Subcutaneous abdominal adipose tissue (tissue), 5 donors: ENCODE results near the gene N4BP3.
"Not testable (repeated sequence)": the region's sequence is repeated elsewhere in the genome, so short reads cannot be mapped to it uniquely, and the experiment has no call there.

ENCODE experiments used
- H3K27ac ChIP-seq: one replicate; pipeline ENCODE4 v1.7.0; 2013; ENCODE audit warnings: low read depth, mild to moderate bottlenecking, inconsistent platforms, low read length, moderate library complexity
- H3K27me3 ChIP-seq, 5 donors: one replicate each; pipeline ENCODE4 v1.7.0; 2013; ENCODE audit warnings: low read length in 5 of 5, inconsistent platforms in 1 of 5; ENCODE audit not compliant: control insufficient read depth in 5 of 5, insufficient read depth in 4 of 5
- H3K36me3 ChIP-seq, 5 donors: one replicate each; pipeline ENCODE4 v1.7.0; 2013; ENCODE audit warnings: low read length in 5 of 5; ENCODE audit not compliant: control insufficient read depth in 5 of 5, insufficient read depth in 5 of 5
- H3K4me1 ChIP-seq, 5 donors: one replicate each; pipeline ENCODE4 v1.7.0; 2013; ENCODE audit warnings: low read length in 5 of 5, mild to moderate bottlenecking in 3 of 5, moderate library complexity in 1 of 5; ENCODE audit not compliant: control insufficient read depth in 5 of 5, insufficient read depth in 5 of 5
- H3K4me3 ChIP-seq, 5 donors: one replicate each; pipeline ENCODE4 v1.7.0; 2013; ENCODE audit warnings: low read length in 5 of 5, low read depth in 1 of 5
- H3K9ac ChIP-seq, 5 donors: one replicate each; pipeline ENCODE4 v1.7.0; 2013; ENCODE audit warnings: low read length in 5 of 5, mild to moderate bottlenecking in 4 of 5, moderate library complexity in 3 of 5
- H3K9me3 ChIP-seq, 5 donors: one replicate each; pipeline ENCODE4 v1.7.0; 2013; ENCODE audit warnings: low read length in 5 of 5; ENCODE audit not compliant: control insufficient read depth in 5 of 5
- donor health status: healthy.
- donor health status: healthy.
- donor health status: healthy.
- donor health status: healthy.
- donor health status: healthy.

Gene N4BP3, protein sequence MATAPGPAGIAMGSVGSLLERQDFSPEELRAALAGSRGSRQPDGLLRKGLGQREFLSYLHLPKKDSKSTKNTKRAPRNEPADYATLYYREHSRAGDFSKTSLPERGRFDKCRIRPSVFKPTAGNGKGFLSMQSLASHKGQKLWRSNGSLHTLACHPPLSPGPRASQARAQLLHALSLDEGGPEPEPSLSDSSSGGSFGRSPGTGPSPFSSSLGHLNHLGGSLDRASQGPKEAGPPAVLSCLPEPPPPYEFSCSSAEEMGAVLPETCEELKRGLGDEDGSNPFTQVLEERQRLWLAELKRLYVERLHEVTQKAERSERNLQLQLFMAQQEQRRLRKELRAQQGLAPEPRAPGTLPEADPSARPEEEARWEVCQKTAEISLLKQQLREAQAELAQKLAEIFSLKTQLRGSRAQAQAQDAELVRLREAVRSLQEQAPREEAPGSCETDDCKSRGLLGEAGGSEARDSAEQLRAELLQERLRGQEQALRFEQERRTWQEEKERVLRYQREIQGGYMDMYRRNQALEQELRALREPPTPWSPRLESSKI

DNA sequence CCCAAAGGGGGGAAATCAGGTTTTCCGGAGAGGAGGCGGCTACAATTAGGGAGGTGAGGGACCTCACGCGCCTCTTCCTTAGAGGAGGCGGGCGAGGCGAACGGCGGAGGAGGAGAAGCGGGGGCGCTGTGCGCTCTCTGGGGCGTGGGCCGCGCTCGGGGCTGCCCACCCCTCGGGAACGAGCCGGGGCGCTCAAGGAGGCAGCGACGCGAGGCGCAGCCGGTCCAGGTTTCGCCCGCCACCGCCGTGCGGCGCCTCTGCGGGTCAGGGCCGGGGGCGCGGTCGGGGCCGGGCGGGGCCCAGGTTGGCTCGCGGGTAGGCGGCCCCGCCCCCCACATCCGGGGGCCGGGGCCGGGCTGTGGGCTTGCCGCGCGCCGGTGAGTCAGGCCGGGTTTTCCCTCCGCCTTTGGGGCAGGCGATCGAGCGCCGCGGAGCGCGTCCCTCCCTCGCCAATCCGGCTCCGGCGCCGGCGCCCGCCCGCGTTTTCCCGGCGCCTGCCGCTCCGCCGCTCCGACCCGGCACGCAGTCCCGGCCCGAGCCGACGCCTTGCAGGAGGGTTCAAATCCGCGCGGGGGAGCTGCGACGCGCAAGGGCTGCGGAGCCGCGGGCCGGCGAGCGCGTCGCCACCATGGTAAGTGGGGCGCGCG, at the start of gene N4BP3:
TSS of gene N4BP3 (plus strand) at position 392 of the 647 bp plus-strand sequence. CDS start 6,052 bp downstream, outside the sequence.
- Histone ChIP-seq H3K9me3 (peaks cover 0 to 3% (median 0%) of the 10 kb centered on the region in 5 donors), H3K36me3 (no peaks in the 10 kb centered on the region), H3K27ac (peak within 1 kb of the TSS; percentile 10), H3K4me1 (peaks cover 0 to 56% (median 46%) of the 10 kb centered on the region in 5 donors), H3K4me3 (peak within 1 kb of the TSS in 4 of 5 donors; percentile 48 to 67 (median 57)), H3K27me3 (peaks cover 18 to 42% (median 39%) of the 10 kb centered on the region in 5 donors), H3K9ac (peak within 1 kb of the TSS in 2 of 5 donors; percentile 33 to 51)

DNA sequence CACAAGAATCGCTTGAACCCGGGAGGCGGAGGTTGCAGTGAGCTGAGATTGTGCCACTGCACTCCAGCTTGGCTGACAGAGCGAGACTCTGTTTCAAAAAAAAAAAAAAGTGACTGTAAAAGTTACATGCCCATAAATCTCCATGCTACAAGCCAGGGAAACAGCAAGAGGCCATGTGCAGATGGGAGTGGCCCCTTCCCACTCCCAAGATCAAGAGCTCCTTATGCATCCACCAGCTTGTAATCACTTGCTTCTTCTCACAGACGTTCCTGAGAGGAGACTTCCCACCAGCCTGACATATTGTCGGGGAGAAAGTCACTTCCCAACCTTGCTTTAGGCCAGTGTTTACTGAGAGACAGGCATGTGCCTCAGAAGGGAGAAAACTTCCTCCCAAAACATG, 45.6 kb upstream of the N4BP3 start:
- Histone ChIP-seq H3K4me1 (no peaks in the 10 kb centered on the region), H3K36me3 (no peaks in the 10 kb centered on the region), H3K9ac (no peak overlapping the region), H3K27ac (no peak overlapping the region), H3K27me3 (peaks cover 3 to 14% (median 6%) of the 10 kb centered on the region in 5 donors), H3K4me3 (no peak overlapping the region), H3K9me3 (no peaks in the 10 kb centered on the region)

DNA sequence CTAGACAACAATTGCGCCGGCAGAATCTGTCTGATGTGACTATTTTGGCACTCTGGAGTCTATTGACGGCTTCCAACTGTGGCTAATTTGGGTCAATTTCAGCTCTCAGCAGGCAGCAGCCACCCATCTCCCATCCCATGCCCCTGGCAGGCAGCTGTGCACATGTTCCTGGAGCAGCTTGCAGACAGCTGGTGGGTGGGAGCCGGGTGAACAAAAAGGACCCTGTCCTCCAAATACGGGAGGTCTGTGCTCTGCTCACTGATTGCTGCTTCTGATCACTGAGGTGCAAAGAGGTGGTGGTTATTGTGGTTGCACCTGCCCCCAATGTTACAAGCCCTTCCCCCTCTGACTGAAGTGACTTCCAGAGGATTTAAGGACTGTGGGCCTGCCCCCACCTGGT, 45.0 kb upstream of the N4BP3 start:
- Histone ChIP-seq H3K36me3 (no peaks in the 10 kb centered on the region), H3K27me3 (peaks cover 3 to 14% (median 6%) of the 10 kb centered on the region in 5 donors), H3K9me3 (no peaks in the 10 kb centered on the region), H3K27ac (no peak overlapping the region), H3K4me3 (no peak overlapping the region), H3K9ac (no peak overlapping the region), H3K4me1 (no peaks in the 10 kb centered on the region)

DNA sequence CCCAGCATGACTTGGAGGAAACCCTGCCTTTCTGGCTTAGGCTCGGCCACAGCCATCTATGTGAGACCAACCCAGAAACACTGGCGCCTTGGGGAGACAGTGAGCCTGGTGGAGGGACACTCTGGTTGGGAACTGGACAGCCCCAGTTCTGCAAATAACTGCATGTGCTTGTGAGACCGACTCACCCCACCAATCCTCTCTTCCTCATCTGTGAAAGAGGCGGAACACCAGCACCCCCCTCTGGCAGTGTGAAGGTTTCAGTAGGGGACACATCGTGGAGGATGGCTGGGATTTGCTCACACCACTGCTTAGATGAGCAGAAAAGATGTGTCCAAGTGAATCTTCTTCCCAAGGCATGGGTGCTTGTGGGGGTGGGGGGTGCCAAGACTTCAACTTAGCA, 43.4 kb upstream of the N4BP3 start:
- Histone ChIP-seq H3K27ac (no peak overlapping the region), H3K27me3 (peaks cover 9 to 17% (median 13%) of the 10 kb centered on the region in 5 donors), H3K9ac (no peak overlapping the region), H3K36me3 (no peaks in the 10 kb centered on the region), H3K4me1 (no peaks in the 10 kb centered on the region), H3K4me3 (no peak overlapping the region), H3K9me3 (no peaks in the 10 kb centered on the region)

DNA sequence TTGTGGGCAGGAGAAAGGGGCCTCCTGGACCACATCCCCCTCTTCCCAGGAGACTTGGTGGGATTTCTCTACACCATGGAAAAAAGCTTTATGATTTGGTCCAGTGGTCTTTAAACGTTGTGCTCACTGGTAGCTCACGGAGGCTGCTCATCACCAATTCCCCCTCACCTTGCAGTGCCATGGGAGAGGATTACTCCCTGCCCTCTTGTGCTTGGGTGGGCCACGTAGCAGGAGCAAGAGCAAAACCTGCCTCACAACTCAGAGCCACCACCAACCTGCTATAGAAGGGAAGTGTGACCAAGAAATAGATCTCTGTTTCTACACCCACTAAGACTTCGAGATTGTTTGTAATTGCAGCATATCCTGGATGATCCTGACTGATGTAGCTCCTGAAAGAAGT, 42.2 kb upstream of the N4BP3 start:
- Histone ChIP-seq H3K9ac (no peak overlapping the region), H3K4me3 (no peak overlapping the region), H3K4me1 (peaks cover 0 to 3% (median 0%) of the 10 kb centered on the region in 5 donors), H3K9me3 (no peaks in the 10 kb centered on the region), H3K27me3 (peaks cover 13 to 29% (median 21%) of the 10 kb centered on the region in 5 donors), H3K27ac (no peak overlapping the region), H3K36me3 (no peaks in the 10 kb centered on the region)

DNA sequence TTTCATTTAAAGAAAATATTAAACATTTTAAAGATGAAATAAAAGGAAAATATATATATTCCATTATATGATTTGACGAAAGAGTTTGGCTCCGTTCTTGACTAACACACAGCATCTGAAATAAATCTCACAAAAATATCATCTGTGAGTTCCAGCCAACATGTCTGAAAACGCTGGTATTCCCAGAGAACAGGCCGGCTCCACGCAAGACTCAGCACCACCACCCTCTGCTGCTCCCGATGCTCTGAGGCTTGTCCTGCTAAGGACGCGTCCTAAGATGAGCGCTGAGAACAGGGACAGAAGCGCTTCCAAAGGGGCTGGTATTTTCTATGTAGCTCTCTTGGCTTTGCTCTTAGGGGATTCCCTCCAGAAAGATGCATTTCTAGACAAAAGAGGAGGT, 40.6 kb upstream of the N4BP3 start:
- H3K27me3 ChIP-seq, result peaks cover 9 to 24% (median 19%) of the 10 kb centered on the region in 5 donors
- no peak overlapping the region for H3K4me3 ChIP-seq
- no peaks in the 10 kb centered on the region for H3K36me3 ChIP-seq
- no peak overlapping the region for H3K9ac ChIP-seq
- no peak overlapping the region for H3K27ac ChIP-seq
- no peaks in the 10 kb centered on the region for H3K9me3 ChIP-seq
- peaks cover 0 to 3% (median 0%) of the 10 kb centered on the region in 5 donors for H3K4me1 ChIP-seq

DNA sequence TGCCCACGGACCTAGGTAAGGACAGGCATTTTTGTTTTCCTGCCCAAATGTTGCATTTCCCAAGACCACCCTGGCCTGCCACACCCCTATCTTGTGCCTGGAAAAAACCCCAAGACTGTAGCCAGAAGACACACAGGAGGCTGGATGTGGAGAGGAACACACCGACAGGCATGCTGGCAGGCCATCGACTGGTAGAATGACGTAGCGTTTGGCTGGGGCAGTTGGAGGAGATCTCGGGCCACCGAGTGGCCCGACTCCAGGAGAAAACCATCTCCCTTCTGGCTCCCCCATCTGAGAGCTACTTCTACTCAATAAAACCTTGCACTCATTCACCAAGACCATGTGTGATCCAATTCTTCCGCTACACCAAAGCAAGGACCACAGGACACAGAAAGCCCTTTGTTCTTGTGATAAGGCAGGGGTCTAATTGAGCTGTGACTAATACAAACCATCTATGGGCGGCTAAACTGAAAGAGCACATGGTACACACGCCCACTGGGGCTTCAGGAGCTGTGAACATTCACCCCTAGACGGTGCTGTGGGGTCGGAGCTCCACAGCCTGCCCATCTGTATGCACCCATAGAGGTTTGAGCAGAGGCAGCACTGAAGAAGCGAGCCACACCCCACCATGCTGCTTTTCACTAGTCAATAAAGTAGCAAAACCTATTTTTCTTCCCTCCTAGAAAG, 38.9 kb upstream of the N4BP3 start:
- H3K27me3 ChIP-seq, result peaks cover 9 to 24% (median 19%) of the 10 kb centered on the region in 5 donors
- no peaks in the 10 kb centered on the region for H3K36me3 ChIP-seq
- no peaks in the 10 kb centered on the region for H3K9me3 ChIP-seq
- no peak overlapping the region for H3K4me3 ChIP-seq
- H3K27ac ChIP-seq, result no peak overlapping the region
- no peak overlapping the region for H3K9ac ChIP-seq
- peaks cover 0 to 3% (median 0%) of the 10 kb centered on the region in 5 donors for H3K4me1 ChIP-seq

DNA sequence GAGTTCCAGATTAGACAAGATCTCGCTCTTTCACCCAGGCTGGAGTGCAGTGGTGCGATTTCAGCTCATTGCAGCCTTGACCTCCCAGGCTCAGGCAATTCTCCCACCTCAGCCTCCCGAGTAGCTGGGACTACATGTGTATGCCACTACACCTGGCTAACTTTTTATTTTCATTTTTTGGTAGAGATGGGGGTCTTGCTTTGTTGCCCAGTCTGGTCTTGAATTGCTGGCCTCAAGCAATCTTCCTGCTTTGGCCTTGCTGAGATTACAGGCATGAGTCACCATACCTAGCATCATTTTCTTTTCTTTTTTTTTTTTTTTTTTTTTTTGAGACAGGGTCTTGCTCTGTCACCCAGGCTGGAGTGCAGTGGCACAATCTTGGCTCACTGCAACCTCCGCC, 36.4 kb upstream of the N4BP3 start:
- not testable (repeated sequence) for H3K4me1 ChIP-seq, H3K9me3 ChIP-seq, H3K4me3 ChIP-seq, H3K9ac ChIP-seq, H3K36me3 ChIP-seq, H3K27ac ChIP-seq
- H3K27me3 ChIP-seq, result peaks cover 14 to 27% (median 19%) of the 10 kb centered on the region in 5 donors

DNA sequence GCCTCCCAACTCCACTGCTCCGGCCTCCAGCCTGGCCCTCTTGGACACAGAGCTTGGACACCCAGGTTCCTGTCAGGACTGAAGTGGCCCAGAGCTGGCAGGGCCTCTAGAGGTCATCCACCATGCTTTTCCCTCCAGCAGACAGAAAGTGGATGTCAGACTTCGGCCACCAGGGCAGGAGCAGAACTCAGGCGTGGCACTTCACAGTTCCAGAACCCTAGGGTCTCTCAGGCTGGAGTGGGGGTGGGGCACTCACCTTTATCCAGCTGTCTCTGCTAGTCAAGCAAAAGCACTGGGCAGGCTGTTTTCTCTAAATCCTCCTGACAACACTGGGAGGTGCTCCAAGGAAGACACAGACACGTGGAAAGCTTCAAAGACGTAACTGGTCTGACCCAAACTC, 35.6 kb upstream of the N4BP3 start:
- Histone ChIP-seq H3K4me3 (no peak overlapping the region), H3K9me3 (no peaks in the 10 kb centered on the region), H3K27me3 (peaks cover 14 to 27% (median 19%) of the 10 kb centered on the region in 5 donors), H3K4me1 (peaks cover 0 to 3% (median 0%) of the 10 kb centered on the region in 5 donors), H3K36me3 (no peaks in the 10 kb centered on the region), H3K9ac (no peak overlapping the region), H3K27ac (no peak overlapping the region)
